H9 (cell line): Measurements from ENCODE around the gene GLB1L2. TPM values are rescaled to one million over a fixed set of nuclear protein-coding genes. Genes with fewer than 3 reads are reported as not detected.

Experiments used
- DNase-seq: peaks from one replicate; pipeline ENCODE4 v3.0.0-alpha.2; 2017
- H2AFZ ChIP-seq: one replicate; pipeline ENCODE4 v1.6.1; 2013; ENCODE audit warnings: mild to moderate bottlenecking, low read length, control low read depth, moderate library complexity
- H2AK5ac ChIP-seq: 2 replicates; pipeline ENCODE4 v1.6.1; 2013; ENCODE audit warnings: low read length, control low read depth, mixed read lengths; ENCODE audit not compliant: insufficient read length
- H2BK120ac ChIP-seq: one replicate; pipeline ENCODE4 v1.6.1; 2013; ENCODE audit warnings: low read depth, mild to moderate bottlenecking, low read length, control low read depth, inconsistent platforms; ENCODE audit not compliant: poor library complexity, severe bottlenecking
- H2BK12ac ChIP-seq: 2 replicates; pipeline ENCODE4 v1.6.1; 2013; ENCODE audit warnings: low read length, control low read depth, mixed read lengths, low read depth; ENCODE audit not compliant: insufficient read length
- H2BK15ac ChIP-seq: 2 replicates; pipeline ENCODE4 v1.6.1; 2013; ENCODE audit warnings: low read depth, low read length, control low read depth
- H2BK20ac ChIP-seq: one replicate; pipeline ENCODE4 v1.6.1; 2013; ENCODE audit warnings: low read depth, mild to moderate bottlenecking, low read length, control low read depth, inconsistent platforms; ENCODE audit not compliant: poor library complexity, severe bottlenecking
- H2BK5ac ChIP-seq: 2 replicates; pipeline ENCODE4 v1.6.1; 2013; ENCODE audit warnings: low read length, control low read depth, mixed read lengths; ENCODE audit not compliant: insufficient read length
- H3K14ac ChIP-seq: 2 replicates; pipeline ENCODE4 v1.6.1; 2013; ENCODE audit warnings: low read length, control low read depth; ENCODE audit not compliant: insufficient read depth
- H3K18ac ChIP-seq: 2 replicates; pipeline ENCODE4 v1.6.1; 2013; ENCODE audit warnings: low read depth, mild to moderate bottlenecking, mixed read lengths, low read length, control low read depth; ENCODE audit not compliant: insufficient read length
- H3K23ac ChIP-seq: 2 replicates; pipeline ENCODE4 v1.6.1; 2013; ENCODE audit warnings: low read length, control low read depth, mixed read lengths, low read depth; ENCODE audit not compliant: insufficient read length
- H3K23me2 ChIP-seq: 2 replicates; pipeline ENCODE4 v1.6.1; 2013; ENCODE audit warnings: low read depth, mild to moderate bottlenecking, mixed read lengths, low read length, control low read depth; ENCODE audit not compliant: insufficient read length, poor library complexity, severe bottlenecking
- H3K27ac ChIP-seq: 2 replicates; pipeline ENCODE4 v1.5.1; 2013; ENCODE audit warnings: low read length, control low read depth, mixed read lengths, low read depth; ENCODE audit not compliant: insufficient read length
- H3K27me3 ChIP-seq: 2 replicates; pipeline ENCODE4 v1.6.1; 2013; ENCODE audit warnings: low read length, control low read depth, inconsistent platforms; ENCODE audit not compliant: insufficient read depth
- H3K4ac ChIP-seq: 2 replicates; pipeline ENCODE4 v1.6.1; 2013; ENCODE audit warnings: low read depth, mild to moderate bottlenecking, control low read depth, inconsistent platforms, low read length, moderate library complexity
- H3K4me1 ChIP-seq: 2 replicates; pipeline ENCODE4 v1.6.1; 2013; ENCODE audit warnings: low read length, control low read depth, inconsistent platforms; ENCODE audit not compliant: insufficient read depth
- H3K4me2 ChIP-seq: 2 replicates; pipeline ENCODE4 v1.6.1; 2013; ENCODE audit warnings: low read length, control low read depth, mixed read lengths; ENCODE audit not compliant: insufficient read length, insufficient read depth
- H3K56ac ChIP-seq: 2 replicates; pipeline ENCODE4 v1.6.1; 2013; ENCODE audit warnings: low read depth, mild to moderate bottlenecking, mixed read lengths, low read length, control low read depth; ENCODE audit not compliant: insufficient read length
- H3K79me1 ChIP-seq: 2 replicates; pipeline ENCODE4 v1.6.1; 2013; ENCODE audit warnings: low read depth, mild to moderate bottlenecking, moderate library complexity, low read length, control low read depth, inconsistent platforms; ENCODE audit not compliant: insufficient read depth, poor library complexity, severe bottlenecking
- H3K79me2 ChIP-seq: 2 replicates; pipeline ENCODE4 v1.6.1; 2013; ENCODE audit warnings: low read length, control low read depth, inconsistent platforms; ENCODE audit not compliant: insufficient read depth
- H3K9ac ChIP-seq: 2 replicates; pipeline ENCODE4 v1.6.1; 2013; ENCODE audit warnings: low read length, control low read depth, mixed read lengths; ENCODE audit not compliant: insufficient read length; ENCODE audit errors: extremely low read depth
- H3K9me3 ChIP-seq: one replicate; pipeline ENCODE4 v1.6.1; 2013; ENCODE audit warnings: low read depth, low read length, inconsistent platforms; ENCODE audit not compliant: control insufficient read depth
- H3T11ph ChIP-seq: one replicate; pipeline ENCODE4 v1.6.1; 2013; ENCODE audit warnings: mild to moderate bottlenecking, low read length, control low read depth, inconsistent platforms
- H4K20me1 ChIP-seq: one replicate; pipeline ENCODE4 v1.6.1; 2013; ENCODE audit not compliant: control insufficient read depth, insufficient read length, insufficient read depth
- H4K5ac ChIP-seq: 2 replicates; pipeline ENCODE4 v1.6.1; 2013; ENCODE audit warnings: low read depth, mild to moderate bottlenecking, mixed read lengths, low read length, control low read depth; ENCODE audit not compliant: insufficient read length
- H4K8ac ChIP-seq: replicated peaks from 2 replicates; pipeline ENCODE4 v1.6.1; 2013; ENCODE audit warnings: low read length, control low read depth, mixed read lengths, low read depth; ENCODE audit not compliant: insufficient read length
- H4K91ac ChIP-seq: 2 replicates; pipeline ENCODE4 v1.6.1; 2013; ENCODE audit warnings: low read depth, mild to moderate bottlenecking, moderate library complexity, mixed read lengths, low read length, control low read depth; ENCODE audit not compliant: insufficient read length
- H3K27ac Mint-ChIP-seq, 3 experiments: 2 replicates in 2 of 3; 3 replicates in 1 of 3; pipeline ENCODE4 v1.8.0; 2020 to 2021; ENCODE audit warnings: mixed read lengths in 3 of 3, mild to moderate bottlenecking in 1 of 3, moderate library complexity in 1 of 3
- H3K27me3 Mint-ChIP-seq: 2 replicates; pipeline ENCODE4 v1.8.0; 2021; ENCODE audit warnings: low read depth, mild to moderate bottlenecking, moderate library complexity, mixed read lengths
- H3K36me3 Mint-ChIP-seq, 3 experiments: 2 replicates in 2 of 3; 3 replicates in 1 of 3; pipeline ENCODE4 v1.8.0; 2020 to 2021; ENCODE audit warnings: low read depth in 3 of 3, mixed read lengths in 3 of 3; ENCODE audit not compliant: insufficient read depth in 1 of 3
- H3K4me1 Mint-ChIP-seq, 2 experiments: 2 replicates each; pipeline ENCODE4 v1.8.0; 2020; ENCODE audit warnings: mixed read lengths in 2 of 2
- H3K4me3 Mint-ChIP-seq, 2 experiments: 2 replicates in 1 of 2; 3 replicates in 1 of 2; pipeline ENCODE4 v1.8.0; 2020 to 2021; ENCODE audit warnings: mild to moderate bottlenecking in 2 of 2, mixed read lengths in 2 of 2, moderate library complexity in 1 of 2
- H3K9me3 Mint-ChIP-seq, 2 experiments: 2 replicates in 1 of 2; 3 replicates in 1 of 2; pipeline ENCODE4 v1.8.0; 2020; ENCODE audit warnings: mild to moderate bottlenecking in 2 of 2, mixed read lengths in 2 of 2, moderate library complexity in 1 of 2
- WGBS: extraction: QIAGEN DNeasy Blood & Tissue Kit; methylation state at CpG from one replicate; pipeline ENCODE4 v1.1.7; 2013; ENCODE audit warnings: missing lambda C conversion rate, low lambda C conversion rate, mixed read lengths; ENCODE audit not compliant: insufficient read length; ENCODE audit errors: extremely low coverage; 5-methylcytosine and 5-hydroxymethylcytosine counted together
- total RNA-seq: library from RNA; stranded (reverse); gene quantifications from 2 replicates; pipeline ENCODE4 v1.2.1, GENCODE V29; 2021
- TF ChIP-seq, protein P1 (sequence below): fragments of 200-600 bp; sonication (generic); conservative IDR thresholded peaks from 3 replicates; pipeline ENCODE4 v1.8.0; 2021; ENCODE audit warnings: antibody characterized with exemption, mild to moderate bottlenecking

The GLB1L2 gene
- total RNA-seq, 1 experiment from 2014 or later: 2.4 TPM

DNA sequence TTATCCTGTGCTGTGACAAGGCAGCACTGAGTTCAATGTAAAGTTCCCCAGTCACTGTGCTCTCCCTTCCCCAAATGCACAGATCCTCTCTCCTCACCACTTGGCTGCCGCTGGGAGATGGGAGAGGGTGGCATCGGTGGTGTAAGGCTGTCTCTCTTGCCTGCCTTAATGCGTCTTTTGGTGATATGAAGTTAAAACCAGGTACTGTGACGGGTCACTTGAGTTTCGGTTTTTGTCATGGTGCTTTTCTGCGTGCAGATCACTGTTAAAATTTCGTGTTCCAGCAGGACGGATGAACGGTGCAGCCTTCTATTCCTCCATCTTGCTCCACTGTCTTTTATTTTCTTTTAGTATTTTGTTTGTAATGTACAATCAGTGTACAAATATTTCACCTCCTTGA lies 18.6 kb downstream of the GLB1L2 start:
- no peak overlapping the region for H3T11ph ChIP-seq
- WGBS: no CpG with 5 or more reads among the region's 9 CpGs
- no peaks in the 10 kb centered on the region for H3K9me3 ChIP-seq
- H3K79me2 ChIP-seq: no peaks in the 10 kb centered on the region
- H4K91ac ChIP-seq: no peak overlapping the region
- H2BK15ac ChIP-seq: no peak overlapping the region
- no peak overlapping the region for H2AK5ac ChIP-seq
- no peaks in the 10 kb centered on the region for H3K27me3 ChIP-seq
- peaks cover 11 to 12% of the 10 kb centered on the region in 2 experiments for H3K4me1 Mint-ChIP-seq
- no peak overlapping the region for H3K4me2 ChIP-seq
- H3K4me1 ChIP-seq: peaks cover 7% of the 10 kb centered on the region; the same call in 1 of the 2 replicates
- H2BK12ac ChIP-seq: no peak overlapping the region
- peaks cover 5 to 6% of the 10 kb centered on the region in 2 experiments; a peak in 3 of 5 replicates for H3K9me3 Mint-ChIP-seq
- no peaks in the 10 kb centered on the region for H4K20me1 ChIP-seq
- no peak overlapping the region for H3K4me3 Mint-ChIP-seq
- no peak overlapping the region for H3K9ac ChIP-seq
- H3K4ac ChIP-seq: no peak overlapping the region
- TF ChIP-seq, protein P1, sequence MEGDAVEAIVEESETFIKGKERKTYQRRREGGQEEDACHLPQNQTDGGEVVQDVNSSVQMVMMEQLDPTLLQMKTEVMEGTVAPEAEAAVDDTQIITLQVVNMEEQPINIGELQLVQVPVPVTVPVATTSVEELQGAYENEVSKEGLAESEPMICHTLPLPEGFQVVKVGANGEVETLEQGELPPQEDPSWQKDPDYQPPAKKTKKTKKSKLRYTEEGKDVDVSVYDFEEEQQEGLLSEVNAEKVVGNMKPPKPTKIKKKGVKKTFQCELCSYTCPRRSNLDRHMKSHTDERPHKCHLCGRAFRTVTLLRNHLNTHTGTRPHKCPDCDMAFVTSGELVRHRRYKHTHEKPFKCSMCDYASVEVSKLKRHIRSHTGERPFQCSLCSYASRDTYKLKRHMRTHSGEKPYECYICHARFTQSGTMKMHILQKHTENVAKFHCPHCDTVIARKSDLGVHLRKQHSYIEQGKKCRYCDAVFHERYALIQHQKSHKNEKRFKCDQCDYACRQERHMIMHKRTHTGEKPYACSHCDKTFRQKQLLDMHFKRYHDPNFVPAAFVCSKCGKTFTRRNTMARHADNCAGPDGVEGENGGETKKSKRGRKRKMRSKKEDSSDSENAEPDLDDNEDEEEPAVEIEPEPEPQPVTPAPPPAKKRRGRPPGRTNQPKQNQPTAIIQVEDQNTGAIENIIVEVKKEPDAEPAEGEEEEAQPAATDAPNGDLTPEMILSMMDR: no peak
- H2AFZ ChIP-seq: no peak overlapping the region
- H2BK20ac ChIP-seq: no peak overlapping the region
- no peak for DNase-seq
- no peak overlapping the region for H4K8ac ChIP-seq
- no peak overlapping the region for H3K27ac Mint-ChIP-seq
- no peak overlapping the region for H3K56ac ChIP-seq
- H3K23me2 ChIP-seq: no peaks in the 10 kb centered on the region
- H3K18ac ChIP-seq: no peak overlapping the region
- H3K27ac ChIP-seq: no peak overlapping the region
- no peak overlapping the region for H2BK120ac ChIP-seq
- H3K23ac ChIP-seq: no peak overlapping the region
- no peak overlapping the region for H3K14ac ChIP-seq
- peaks cover 7% of the 10 kb centered on the region; the same call in 1 of the 2 replicates for H3K27me3 Mint-ChIP-seq
- no peaks in the 10 kb centered on the region; a peak in 1 of 7 replicates for H3K36me3 Mint-ChIP-seq
- H4K5ac ChIP-seq: no peak overlapping the region
- no peak overlapping the region for H2BK5ac ChIP-seq
- no peaks in the 10 kb centered on the region for H3K79me1 ChIP-seq
